Stomach (tissue), 9 donors: ENCODE measurements around the gene HPCAL4. TPM values are rescaled to one million over a fixed set of nuclear protein-coding genes. Genes with fewer than 3 reads are reported as not detected.

Experiments
- DNase-seq, 2 donors: peaks; one replicate each; pipeline versions ENCODE4 v3.0.0 to v3.0.0-alpha.2; 2013 to 2019
- H3K27ac ChIP-seq, 5 donors: fragments of 200-600 bp in 4 of 5; sonication (generic) in 4 of 5; one replicate each; pipeline ENCODE4 v1.5.1; 2013 to 2019; ENCODE audit warnings: mild to moderate bottlenecking in 1 of 5, moderate library complexity in 1 of 5
- H3K27me3 ChIP-seq, 3 donors: fragments of 200-600 bp; sonication (generic); one replicate each; pipeline ENCODE4 v1.5.1; 2017 to 2019; ENCODE audit warnings: mixed run types in 1 of 3
- H3K36me3 ChIP-seq, 4 donors: fragments of 200-600 bp; sonication (generic); 1 replicate in 3 of 4; 2 replicates in 1 of 4; pipeline ENCODE4 v1.5.1; 2016 to 2019
- H3K4me1 ChIP-seq, 4 donors: fragments of 200-600 bp; sonication (generic); one replicate each; pipeline ENCODE4 v1.5.1; 2016 to 2019
- H3K4me3 ChIP-seq, 4 donors: fragments of 200-600 bp; sonication (generic) in 3 of 4; one replicate each; pipeline ENCODE4 v1.5.1; 2016 to 2019; ENCODE audit warnings: mild to moderate bottlenecking in 1 of 4
- H3K9me3 ChIP-seq, 4 donors: fragments of 200-600 bp; sonication (generic); one replicate each; pipeline ENCODE4 v1.5.1; 2016 to 2019
- EP300 ChIP-seq: sonication (generic); formaldehyde crosslinking; IDR thresholded peaks from one replicate; pipeline ENCODE4 v1.6.1; 2017; ENCODE audit warnings: antibody characterized with exemption
- POLR2A ChIP-seq, 4 donors: fragments of 450-650 bp; IDR thresholded peaks; one replicate each; pipeline ENCODE4 v1.6.1; 2016; ENCODE audit warnings: antibody characterized with exemption in 4 of 4, control low read depth in 2 of 4, mild to moderate bottlenecking in 1 of 4, moderate library complexity in 1 of 4
- POLR2AphosphoS5 ChIP-seq, 3 donors: sonication (generic); formaldehyde crosslinking; IDR thresholded peaks; one replicate each; pipeline ENCODE4 v1.6.1; 2016; ENCODE audit warnings: antibody characterized with exemption in 3 of 3
- WGBS, 5 donors: extraction: QIAGEN DNeasy Blood & Tissue Kit in 3 of 5; methylation state at CpG; one replicate each; pipeline versions ENCODE4 v1.1.5 to v1.1.7; 2013 to 2018; 5-methylcytosine and 5-hydroxymethylcytosine counted together
- intact Hi-C: fragments of 100-400 bp; cut with DNase I; formaldehyde crosslinking; loops from one replicate; pipeline ENCODE4 v1.15.1; 2023; ENCODE audit warnings: low total_unique reads
- polyA plus RNA-seq, 3 donors: library from polyadenylated mRNA; stranded (reverse); fragments of 200-250 nt; gene quantifications; one replicate each; pipeline ENCODE4 v1.2.3, GENCODE V29; 2013
- total RNA-seq, 5 donors: library from RNA; depleted of rRNA; stranded (reverse); fragments of >200 nt; gene quantifications; one replicate each; pipeline versions ENCODE4 v1.1.0 to v1.2.3, GENCODE V29; 2014 to 2016
- TF ChIP-seq, protein P1 (sequence below), 7 experiments: fragments of 450-650 bp in 4 of 7; fragments of 200-600 bp in 3 of 7; sonication (generic) in 3 of 7; IDR thresholded peaks; one replicate each; pipeline ENCODE4 v1.5.1; 2016 to 2019; ENCODE audit warnings: antibody characterized with exemption in 7 of 7, control low read depth in 2 of 7, mild to moderate bottlenecking in 1 of 7
- donor health status: healthy with polysubstance abuse.
- donor health status: Bipolar disorder and iron deficiency.
- donor health status: healthy.

HPCAL4 gene
- total and polyA plus RNA-seq, 8 donors = 0.06 to 1.5 (median 0.15) TPM; not detected in 3

DNA sequence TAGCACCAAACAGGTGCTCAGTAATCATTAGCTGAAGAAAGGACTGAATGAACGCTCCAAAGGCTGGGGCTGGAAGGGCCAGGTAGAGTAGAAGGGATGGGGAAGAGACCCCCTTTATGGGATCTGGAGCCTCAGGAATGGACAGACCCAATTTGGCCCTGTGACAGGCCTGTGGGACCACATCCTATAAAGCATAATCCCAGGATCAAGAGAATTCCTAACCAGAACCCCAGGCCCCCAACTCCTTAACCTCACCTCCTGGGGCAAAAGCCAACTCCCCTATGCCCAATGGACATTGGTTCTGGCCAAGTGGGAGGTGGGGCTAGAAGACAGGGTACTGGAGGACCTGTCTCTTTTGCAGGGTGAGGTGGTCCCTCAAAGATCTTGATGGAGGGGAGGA lies 9.2 kb downstream of the HPCAL4 start:
- TF ChIP-seq, protein P1, sequence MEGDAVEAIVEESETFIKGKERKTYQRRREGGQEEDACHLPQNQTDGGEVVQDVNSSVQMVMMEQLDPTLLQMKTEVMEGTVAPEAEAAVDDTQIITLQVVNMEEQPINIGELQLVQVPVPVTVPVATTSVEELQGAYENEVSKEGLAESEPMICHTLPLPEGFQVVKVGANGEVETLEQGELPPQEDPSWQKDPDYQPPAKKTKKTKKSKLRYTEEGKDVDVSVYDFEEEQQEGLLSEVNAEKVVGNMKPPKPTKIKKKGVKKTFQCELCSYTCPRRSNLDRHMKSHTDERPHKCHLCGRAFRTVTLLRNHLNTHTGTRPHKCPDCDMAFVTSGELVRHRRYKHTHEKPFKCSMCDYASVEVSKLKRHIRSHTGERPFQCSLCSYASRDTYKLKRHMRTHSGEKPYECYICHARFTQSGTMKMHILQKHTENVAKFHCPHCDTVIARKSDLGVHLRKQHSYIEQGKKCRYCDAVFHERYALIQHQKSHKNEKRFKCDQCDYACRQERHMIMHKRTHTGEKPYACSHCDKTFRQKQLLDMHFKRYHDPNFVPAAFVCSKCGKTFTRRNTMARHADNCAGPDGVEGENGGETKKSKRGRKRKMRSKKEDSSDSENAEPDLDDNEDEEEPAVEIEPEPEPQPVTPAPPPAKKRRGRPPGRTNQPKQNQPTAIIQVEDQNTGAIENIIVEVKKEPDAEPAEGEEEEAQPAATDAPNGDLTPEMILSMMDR (IDR thresholded peaks at IDR 0.05) = no peak
- TF ChIP-seq EP300 (no peak), POLR2A (IDR thresholded peaks at IDR 0.05) (no peak), POLR2AphosphoS5 (IDR thresholded peaks at IDR 0.05) (no peak)
- H3K9me3 ChIP-seq = no peaks in the 10 kb centered on the region
- intact Hi-C loops = no loop called here
- H3K4me3 ChIP-seq = no peak overlapping the region
- DNase-seq = no peak
- peaks cover 0 to 7% (median 3%) of the 10 kb centered on the region in 4 donors for H3K4me1 ChIP-seq
- no peak overlapping the region for H3K27ac ChIP-seq
- H3K27me3 ChIP-seq = peaks cover 0 to 63% (median 37%) of the 10 kb centered on the region in 3 donors
- no peaks in the 10 kb centered on the region for H3K36me3 ChIP-seq
- WGBS, 5 donors = 64 to 83% (median 70%) methylated on average over 1 of the region's 1 CpG

DNA sequence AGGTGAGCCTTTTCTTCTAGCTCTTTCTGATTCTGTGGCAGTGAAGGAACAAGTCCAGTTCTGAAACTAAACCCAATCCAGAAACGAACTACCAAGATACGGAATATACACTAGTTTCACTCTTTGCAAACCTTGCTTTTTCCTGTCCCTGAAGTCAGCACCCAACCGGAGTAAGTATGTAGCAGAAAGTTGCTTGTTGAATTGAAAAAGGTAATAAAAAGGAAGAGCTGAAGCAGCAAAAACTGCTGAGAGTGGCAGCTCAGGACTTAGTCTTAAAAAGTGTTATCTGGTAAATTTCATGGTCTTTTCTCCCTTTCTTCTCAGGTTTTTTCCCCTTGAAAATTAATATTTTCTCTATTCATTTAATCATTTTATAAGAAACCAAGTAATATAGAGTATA lies 9.9 kb downstream of the HPCAL4 start:
- intact Hi-C loops = no loop called here
- H3K27me3 ChIP-seq = peaks cover 0 to 57% (median 35%) of the 10 kb centered on the region in 3 donors
- WGBS, 5 donors = 65 to 81% (median 72%) methylated on average over 3 of the region's 3 CpGs

DNA sequence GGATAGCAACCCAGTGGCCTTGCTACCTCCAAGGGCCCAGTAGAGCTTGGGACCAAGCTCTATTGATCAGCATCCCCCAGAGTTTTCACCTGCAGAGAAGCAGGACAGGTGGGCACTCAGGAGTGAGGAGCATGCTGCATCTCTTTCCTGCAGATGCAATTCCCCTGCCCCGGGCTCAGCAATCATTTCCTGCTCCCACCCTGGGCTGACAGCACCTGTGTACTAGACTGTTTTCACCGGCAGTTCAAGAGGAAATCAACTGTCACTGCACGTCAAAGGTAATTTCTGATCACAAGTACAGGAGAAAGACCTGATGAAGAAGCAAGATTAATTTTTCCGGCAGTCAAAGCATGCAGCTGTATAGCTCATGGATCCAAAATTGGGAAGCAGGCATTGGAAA lies 10.5 kb downstream of the HPCAL4 start:
- intact Hi-C loops = no loop called here
- 58 to 75% (median 62%) methylated on average over 4 of the region's 4 CpGs for WGBS, 5 donors
- H3K4me1 ChIP-seq = peaks cover 0 to 7% (median 3%) of the 10 kb centered on the region in 4 donors
- no peak overlapping the region for H3K27ac ChIP-seq
- no peaks in the 10 kb centered on the region for H3K36me3 ChIP-seq
- no peak overlapping the region for H3K4me3 ChIP-seq
- TF ChIP-seq EP300 = no peak
- TF ChIP-seq, protein P1 (IDR thresholded peaks at IDR 0.05) = no peak
- DNase-seq = no peak
- peaks cover 0 to 54% (median 35%) of the 10 kb centered on the region in 3 donors for H3K27me3 ChIP-seq
- H3K9me3 ChIP-seq = no peaks in the 10 kb centered on the region

More for the DNA sequence above, 9.9 kb downstream of the HPCAL4 start:
- Histone ChIP-seq H3K27ac (no peak overlapping the region), H3K4me1 (peaks cover 0 to 7% (median 3%) of the 10 kb centered on the region in 4 donors), H3K36me3 (no peaks in the 10 kb centered on the region), H3K9me3 (no peaks in the 10 kb centered on the region), H3K4me3 (no peak overlapping the region)
- TF ChIP-seq, protein P1 (IDR thresholded peaks at IDR 0.05) = no peak
- TF ChIP-seq EP300 = no peak
- DNase-seq = no peak

DNA sequence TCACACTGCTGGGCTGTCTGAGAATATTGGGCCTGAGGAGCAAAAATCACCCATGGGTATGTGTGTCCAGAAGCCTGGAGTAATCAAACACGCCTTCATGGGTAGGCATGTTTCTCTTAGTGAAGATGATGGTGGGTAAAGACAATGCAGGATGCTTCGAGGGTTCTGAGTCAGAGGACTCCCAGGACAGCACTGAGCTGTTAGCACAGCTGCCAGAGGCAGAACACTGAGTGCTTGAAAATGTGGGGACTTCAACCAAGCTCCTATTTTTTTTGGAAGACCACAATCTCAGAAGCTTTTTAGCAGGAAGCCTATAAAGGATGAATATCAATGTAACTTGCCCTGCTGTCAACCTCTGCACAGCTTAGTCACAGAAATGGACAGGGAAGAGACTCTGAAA lies 11.4 kb downstream of the HPCAL4 start:
- peaks cover 0 to 51% (median 30%) of the 10 kb centered on the region in 3 donors for H3K27me3 ChIP-seq
- H3K4me1 ChIP-seq = peaks cover 0 to 7% (median 3%) of the 10 kb centered on the region in 4 donors
- H3K4me3 ChIP-seq = no peak overlapping the region
- TF ChIP-seq POLR2AphosphoS5 (IDR thresholded peaks at IDR 0.05) (no peak), POLR2A (IDR thresholded peaks at IDR 0.05) (no peak), EP300 (no peak)
- TF ChIP-seq, protein P1 (IDR thresholded peaks at IDR 0.05) = no peak
- no peaks in the 10 kb centered on the region for H3K36me3 ChIP-seq
- DNase-seq = no peak
- H3K9me3 ChIP-seq = no peaks in the 10 kb centered on the region
- no peak overlapping the region for H3K27ac ChIP-seq
- intact Hi-C loops = no loop called here
- WGBS, 5 donors = 47 to 73% (median 57%) methylated on average over 2 of the region's 2 CpGs
